Astrocyte (in vitro differentiated cells and primary cell): ENCODE results near the gene SMARCD1.

ENCODE experiments used
- CTCF ChIP-seq: IDR thresholded peaks from 2 replicates; pipeline ENCODE4 v1.5.1; 2011; ENCODE audit warnings: low read depth, mild to moderate bottlenecking, inconsistent platforms, low read length, moderate library complexity; ENCODE audit not compliant: insufficient read depth
- EZH2 ChIP-seq: IDR thresholded peaks from 2 replicates; pipeline ENCODE4 v1.6.1; 2012; ENCODE audit warnings: mild to moderate bottlenecking, low read length, inconsistent platforms; ENCODE audit not compliant: insufficient read depth

GRCh38 chr12:50099302-50100008 lies 14.3 kb downstream of the SMARCD1 start:
- TF ChIP-seq CTCF (no peak), EZH2 (no peak)
